Subcutaneous adipose tissue (tissue), 4 donors: ENCODE results near the gene HILPDA. TPM values are rescaled to one million over a fixed set of nuclear protein-coding genes. Genes with fewer than 3 reads are reported as not detected.

Experiments used
- total RNA-seq, 4 donors: library from RNA; depleted of rRNA; stranded (reverse); fragments of >200 nt; gene quantifications; one replicate each; pipeline ENCODE4 v1.1.0, GENCODE V29; 2016
- TF ChIP-seq, protein P1 (sequence below): fragments of 450-650 bp; IDR thresholded peaks from one replicate; pipeline ENCODE4 v1.5.1; 2016; ENCODE audit warnings: low read depth, mild to moderate bottlenecking, control low read depth, antibody characterized with exemption, moderate library complexity

The HILPDA gene
- total RNA-seq, 4 donors from 2014 or later = 20.7 to 116 (median 74.1) TPM

GRCh38 chr7:128424686-128425275 lies 30.9 kb upstream of the HILPDA start:
- TF ChIP-seq, protein P1, sequence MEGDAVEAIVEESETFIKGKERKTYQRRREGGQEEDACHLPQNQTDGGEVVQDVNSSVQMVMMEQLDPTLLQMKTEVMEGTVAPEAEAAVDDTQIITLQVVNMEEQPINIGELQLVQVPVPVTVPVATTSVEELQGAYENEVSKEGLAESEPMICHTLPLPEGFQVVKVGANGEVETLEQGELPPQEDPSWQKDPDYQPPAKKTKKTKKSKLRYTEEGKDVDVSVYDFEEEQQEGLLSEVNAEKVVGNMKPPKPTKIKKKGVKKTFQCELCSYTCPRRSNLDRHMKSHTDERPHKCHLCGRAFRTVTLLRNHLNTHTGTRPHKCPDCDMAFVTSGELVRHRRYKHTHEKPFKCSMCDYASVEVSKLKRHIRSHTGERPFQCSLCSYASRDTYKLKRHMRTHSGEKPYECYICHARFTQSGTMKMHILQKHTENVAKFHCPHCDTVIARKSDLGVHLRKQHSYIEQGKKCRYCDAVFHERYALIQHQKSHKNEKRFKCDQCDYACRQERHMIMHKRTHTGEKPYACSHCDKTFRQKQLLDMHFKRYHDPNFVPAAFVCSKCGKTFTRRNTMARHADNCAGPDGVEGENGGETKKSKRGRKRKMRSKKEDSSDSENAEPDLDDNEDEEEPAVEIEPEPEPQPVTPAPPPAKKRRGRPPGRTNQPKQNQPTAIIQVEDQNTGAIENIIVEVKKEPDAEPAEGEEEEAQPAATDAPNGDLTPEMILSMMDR = no peak

DNA sequence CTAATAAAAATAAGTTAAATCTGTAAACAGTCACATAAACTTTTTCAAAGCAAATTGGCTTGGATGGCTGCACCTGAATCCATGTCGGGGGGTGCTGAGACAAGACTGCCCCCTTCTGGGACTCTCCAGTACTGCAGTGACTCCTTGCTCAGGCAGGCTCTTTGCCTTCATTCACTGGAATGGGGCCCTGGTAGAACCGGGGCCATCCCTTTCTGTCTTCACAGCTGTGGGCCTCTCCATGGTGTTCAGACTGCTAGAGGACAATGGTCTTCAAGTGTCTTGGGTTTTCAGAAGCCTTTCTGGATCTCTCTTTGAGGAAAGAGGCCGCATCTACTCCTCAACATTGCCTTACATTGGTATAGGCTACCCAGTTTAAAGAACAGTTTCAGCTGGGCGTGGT lies 29.8 kb upstream of the HILPDA start:
- TF ChIP-seq, protein P1 = no peak

GRCh38 chr7:128427289-128427891 lies 28.3 kb upstream of the HILPDA start:
- TF ChIP-seq, protein P1 = no peak

DNA sequence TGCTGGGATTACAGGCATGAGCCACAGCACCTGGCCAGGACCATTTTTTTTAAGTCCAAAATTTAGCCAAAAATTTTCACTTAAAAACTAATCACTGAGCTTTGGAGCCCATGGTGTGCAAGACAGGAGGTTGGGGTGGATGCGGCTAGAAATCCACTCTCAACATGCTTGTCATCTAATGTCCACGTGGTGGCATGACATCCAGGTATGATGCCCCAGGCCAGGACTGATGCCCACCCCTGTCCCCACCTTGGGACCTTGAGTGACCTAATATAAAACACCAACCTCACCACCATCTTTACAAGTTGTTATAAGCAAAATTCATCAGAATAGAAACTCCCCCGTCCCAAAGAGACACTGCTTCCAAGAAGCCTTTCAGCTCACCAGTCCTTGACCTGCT lies 25.5 kb upstream of the HILPDA start:
- TF ChIP-seq, protein P1 = no peak

DNA sequence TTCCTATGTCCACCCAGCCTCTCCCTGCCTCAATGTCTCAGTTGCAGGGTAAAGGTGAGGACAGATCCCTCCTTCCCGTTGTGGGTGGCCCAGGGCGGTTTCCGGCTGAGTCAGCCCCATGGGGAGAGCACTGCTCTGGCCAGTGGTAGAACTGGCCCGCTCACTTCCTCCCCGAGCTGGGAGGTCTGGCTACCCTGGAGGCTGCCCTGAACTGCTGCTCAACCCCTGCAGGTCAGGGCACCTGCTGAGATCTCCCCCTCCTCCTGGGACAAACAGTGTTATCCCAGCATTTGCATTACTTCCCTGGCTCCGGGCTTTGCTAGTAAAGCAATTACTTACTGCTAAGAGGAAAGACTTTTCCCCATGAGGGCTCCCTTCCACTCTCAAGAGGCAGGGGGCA lies 24.5 kb upstream of the HILPDA start:
- TF ChIP-seq, protein P1 = no peak

- TF ChIP-seq, protein P1 = no peak
Measured at GRCh38 chr7:128431754-128432153, 23.9 kb upstream of the HILPDA start.

DNA sequence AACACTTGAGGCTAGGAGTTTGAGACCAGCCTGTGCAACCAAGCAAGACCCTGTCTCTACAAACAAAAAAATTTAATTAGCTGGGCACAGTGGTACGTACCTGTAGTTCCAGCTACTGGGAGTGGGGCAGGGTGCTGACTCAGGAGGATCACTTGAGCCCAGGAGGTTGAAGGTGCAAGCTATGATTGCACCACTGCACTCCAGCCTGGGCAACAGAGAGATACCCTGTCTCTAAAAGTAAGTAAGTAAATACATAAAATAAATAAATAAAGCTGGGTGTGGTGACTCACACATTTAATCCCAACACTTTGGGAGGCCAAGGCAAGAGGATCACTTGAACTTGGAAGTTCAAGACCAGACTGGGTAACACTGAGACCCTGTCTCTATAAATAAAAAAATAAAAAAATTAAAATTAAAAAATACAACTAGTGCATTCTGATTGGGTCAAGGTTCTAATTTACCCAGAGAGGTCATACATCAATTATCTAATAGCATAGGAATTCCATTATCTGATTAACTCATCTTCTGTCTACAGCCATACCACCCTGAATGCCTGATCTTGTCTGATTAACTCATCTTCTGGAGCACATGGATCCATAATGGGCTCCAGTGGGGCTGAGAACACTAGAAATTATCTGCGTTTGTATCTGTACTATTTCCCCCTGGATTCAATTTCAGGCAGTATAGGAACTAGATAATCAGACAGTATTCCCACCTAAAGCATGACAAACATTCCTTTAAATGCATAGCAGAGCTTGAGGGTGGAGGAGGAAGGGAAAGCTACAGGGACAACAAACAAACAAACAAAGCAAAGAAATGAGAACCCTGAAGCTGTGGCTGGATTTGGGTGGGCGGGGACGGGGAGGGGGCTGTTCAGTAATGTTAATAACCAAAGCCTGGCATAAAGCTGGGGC lies 21.0 kb upstream of the HILPDA start:
- TF ChIP-seq, protein P1 = no peak
